Liver (tissue), 9 donors: ENCODE data around the gene TSPOAP1. TPM values are rescaled to one million over a fixed set of nuclear protein-coding genes. Genes with fewer than 3 reads are reported as not detected.
A peak's percentile ranks its signal among the peaks of the same experiment; 100 is the strongest.

ENCODE experiments used
- DNase-seq: peaks from one replicate; pipeline ENCODE4 v3.0.0-alpha.2; 2017; ENCODE audit warnings: low spot score
- H3K27ac ChIP-seq, 2 donors: one replicate each; pipeline ENCODE4 v1.7.0; 2013; ENCODE audit warnings: inconsistent platforms in 2 of 2, low read length in 2 of 2, control low read depth in 1 of 2, low read depth in 1 of 2, mild to moderate bottlenecking in 1 of 2
- H3K27me3 ChIP-seq, 4 donors: one replicate each; pipeline versions ENCODE4 v1.6.1 to v1.7.0; 2013; ENCODE audit warnings: low read length in 3 of 4, inconsistent platforms in 1 of 4, mild to moderate bottlenecking in 1 of 4, moderate library complexity in 1 of 4; ENCODE audit not compliant: control insufficient read depth in 4 of 4, insufficient read depth in 4 of 4
- H3K36me3 ChIP-seq, 4 donors: one replicate each; pipeline versions ENCODE4 v1.6.1 to v1.7.0; 2013; ENCODE audit warnings: low read length in 3 of 4, mild to moderate bottlenecking in 3 of 4, low read depth in 1 of 4, moderate library complexity in 1 of 4; ENCODE audit not compliant: control insufficient read depth in 4 of 4, insufficient read depth in 3 of 4
- H3K4me1 ChIP-seq, 4 donors: one replicate each; pipeline versions ENCODE4 v1.6.1 to v1.7.0; 2013; ENCODE audit warnings: low read length in 3 of 4, mild to moderate bottlenecking in 3 of 4, moderate library complexity in 1 of 4; ENCODE audit not compliant: control insufficient read depth in 4 of 4, insufficient read depth in 4 of 4
- H3K4me3 ChIP-seq, 3 donors: one replicate each; pipeline versions ENCODE4 v1.6.1 to v1.7.0; 2013; ENCODE audit warnings: low read length in 3 of 3, control low read depth in 1 of 3, low read depth in 1 of 3, mild to moderate bottlenecking in 1 of 3
- H3K9ac ChIP-seq, 2 donors: one replicate each; pipeline ENCODE4 v1.7.0; 2013; ENCODE audit warnings: low read length in 2 of 2, mild to moderate bottlenecking in 2 of 2, moderate library complexity in 2 of 2, control low read depth in 1 of 2, low read depth in 1 of 2
- H3K9me3 ChIP-seq, 4 donors: one replicate each; pipeline versions ENCODE4 v1.6.1 to v1.7.0; 2013; ENCODE audit warnings: low read length in 3 of 4; ENCODE audit not compliant: control insufficient read depth in 4 of 4
- GABPA ChIP-seq, 2 donors: IDR thresholded peaks in 1 of 2; conservative IDR thresholded peaks in 1 of 2; 2 replicates each; pipeline ENCODE4 v1.6.1; 2016; ENCODE audit warnings: antibody characterized with exemption in 2 of 2, mild to moderate bottlenecking in 1 of 2, moderate library complexity in 1 of 2
- HNF4A ChIP-seq, 2 donors: conservative IDR thresholded peaks; 2 replicates each; pipeline ENCODE4 v1.6.1; 2016; ENCODE audit warnings: antibody characterized with exemption in 2 of 2, mild to moderate bottlenecking in 2 of 2
- HNF4G ChIP-seq: IDR thresholded peaks from 2 replicates; pipeline ENCODE4 v1.6.1; 2016; ENCODE audit warnings: antibody characterized with exemption
- NR2F2 ChIP-seq: IDR thresholded peaks from 2 replicates; pipeline ENCODE4 v1.6.1; 2016; ENCODE audit warnings: antibody characterized with exemption
- RXRA ChIP-seq, 2 donors: IDR thresholded peaks; 2 replicates each; pipeline ENCODE4 v1.6.1; 2017 to 2018; ENCODE audit warnings: antibody characterized with exemption in 2 of 2, mild to moderate bottlenecking in 1 of 2
- SP1 ChIP-seq: IDR thresholded peaks from 2 replicates; pipeline ENCODE4 v1.6.1; 2018; ENCODE audit warnings: antibody characterized with exemption, mild to moderate bottlenecking
- TAF1 ChIP-seq: conservative IDR thresholded peaks from 2 replicates; pipeline ENCODE4 v1.6.1; 2016; ENCODE audit warnings: antibody characterized with exemption, mild to moderate bottlenecking
- YY1 ChIP-seq: IDR thresholded peaks from 2 replicates; pipeline ENCODE4 v1.6.1; 2016; ENCODE audit warnings: antibody characterized with exemption, mild to moderate bottlenecking
- whole genome bisulfite sequencing: extraction: QIAGEN DNeasy Blood & Tissue Kit; methylation state at CpG from one replicate; pipeline ENCODE4 v1.1.7; 2013; 5-methylcytosine and 5-hydroxymethylcytosine counted together
- polyA plus RNA-seq, 2 donors: library from polyadenylated mRNA; stranded (reverse) in 1 of 2; unstranded in 1 of 2; fragments of 200-250 nt in 1 of 2; fragments of >200 nt in 1 of 2; fragmentation: Nextera tagmentation in 1 of 2; extraction: Ambion mirVana in 1 of 2; gene quantifications; one replicate each; pipeline versions ENCODE4 v1.2.1 to v1.2.3, GENCODE V29; 2013 to 2015
- total RNA-seq, 2 donors: library from RNA; depleted of rRNA; stranded (reverse); fragments of >200 nt; gene quantifications; one replicate each; pipeline ENCODE4 v1.2.3, GENCODE V29; 2014
- TF ChIP-seq, protein P1 (sequence below): IDR thresholded peaks from 2 replicates; pipeline ENCODE4 v1.6.1; 2016; ENCODE audit warnings: antibody characterized with exemption
- TF ChIP-seq, protein P2 (sequence below): IDR thresholded peaks from 2 replicates; pipeline ENCODE4 v1.6.1; 2016; ENCODE audit warnings: antibody characterized with exemption
- TF ChIP-seq, protein P3 (sequence below): IDR thresholded peaks from 2 replicates; pipeline ENCODE4 v1.6.1; 2016; ENCODE audit warnings: antibody characterized with exemption
- TF ChIP-seq, protein P4 (sequence below): fragments of 150-350 bp; IDR thresholded peaks from 2 replicates; pipeline ENCODE4 v1.5.1; 2017; ENCODE audit warnings: improper control_type of control experiment, low read depth, low read length; ENCODE audit not compliant: missing input control
- donor health status: healthy.
- donor health status: healthy.
- donor health status: healthy.
- donor health status: healthy.
- donor health status: healthy.

The TSPOAP1 gene
- total and polyA plus RNA-seq, 4 donors, result 1.5 to 4.6 (median 2.6) TPM

DNA sequence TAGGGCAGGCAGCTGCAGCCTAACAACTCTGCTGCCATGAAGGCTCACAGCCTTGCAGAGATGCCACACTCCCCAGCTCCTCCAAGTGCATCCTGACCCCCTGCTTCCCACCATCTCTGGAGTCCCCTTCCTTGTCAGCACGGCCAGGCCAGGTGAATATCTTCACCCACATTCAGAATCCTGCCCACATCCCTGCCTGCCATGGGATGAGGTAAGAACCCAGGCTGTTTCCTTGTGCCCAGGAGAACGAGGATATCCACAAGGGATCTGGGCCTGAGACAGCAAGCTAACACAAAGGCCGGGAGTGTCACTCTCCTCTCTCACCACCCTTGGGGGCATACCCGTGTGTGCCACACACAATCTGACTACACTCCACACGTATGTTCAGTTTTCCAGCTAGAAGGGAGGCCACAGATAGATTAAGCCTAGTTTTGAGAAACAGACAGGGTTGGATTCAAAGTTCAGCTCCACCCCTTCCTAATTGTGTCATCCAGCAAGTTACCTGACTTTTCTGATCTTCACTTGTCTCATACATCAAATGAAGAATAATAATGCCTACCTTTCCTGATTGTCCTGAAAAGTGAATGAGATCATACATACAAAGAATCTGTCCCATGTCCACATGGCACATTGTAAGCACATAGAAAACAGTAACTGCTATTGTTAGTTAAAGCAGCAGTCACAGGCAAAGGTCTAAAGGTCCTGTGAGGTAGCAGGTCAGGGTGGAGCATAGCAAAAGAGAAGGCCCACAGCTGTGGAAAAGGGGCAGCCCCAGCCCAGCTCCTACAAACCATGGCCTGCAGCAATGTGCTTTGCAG, 40.8 kb upstream of the TSPOAP1 start (continued):
- TF ChIP-seq, protein P1, sequence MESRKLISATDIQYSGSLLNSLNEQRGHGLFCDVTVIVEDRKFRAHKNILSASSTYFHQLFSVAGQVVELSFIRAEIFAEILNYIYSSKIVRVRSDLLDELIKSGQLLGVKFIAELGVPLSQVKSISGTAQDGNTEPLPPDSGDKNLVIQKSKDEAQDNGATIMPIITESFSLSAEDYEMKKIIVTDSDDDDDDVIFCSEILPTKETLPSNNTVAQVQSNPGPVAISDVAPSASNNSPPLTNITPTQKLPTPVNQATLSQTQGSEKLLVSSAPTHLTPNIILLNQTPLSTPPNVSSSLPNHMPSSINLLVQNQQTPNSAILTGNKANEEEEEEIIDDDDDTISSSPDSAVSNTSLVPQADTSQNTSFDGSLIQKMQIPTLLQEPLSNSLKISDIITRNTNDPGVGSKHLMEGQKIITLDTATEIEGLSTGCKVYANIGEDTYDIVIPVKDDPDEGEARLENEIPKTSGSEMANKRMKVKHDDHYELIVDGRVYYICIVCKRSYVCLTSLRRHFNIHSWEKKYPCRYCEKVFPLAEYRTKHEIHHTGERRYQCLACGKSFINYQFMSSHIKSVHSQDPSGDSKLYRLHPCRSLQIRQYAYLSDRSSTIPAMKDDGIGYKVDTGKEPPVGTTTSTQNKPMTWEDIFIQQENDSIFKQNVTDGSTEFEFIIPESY, result no peak
- TF ChIP-seq, protein P2, sequence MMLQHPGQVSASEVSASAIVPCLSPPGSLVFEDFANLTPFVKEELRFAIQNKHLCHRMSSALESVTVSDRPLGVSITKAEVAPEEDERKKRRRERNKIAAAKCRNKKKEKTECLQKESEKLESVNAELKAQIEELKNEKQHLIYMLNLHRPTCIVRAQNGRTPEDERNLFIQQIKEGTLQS, result no peak
- TF ChIP-seq GABPA (IDR thresholded peaks at IDR 0.05 in 1 of 2, conservative IDR thresholded peaks at IDR 0.05 in 1 of 2) (peak in 1 of 2 donors; percentile 45), TAF1 (no peak)

DNA sequence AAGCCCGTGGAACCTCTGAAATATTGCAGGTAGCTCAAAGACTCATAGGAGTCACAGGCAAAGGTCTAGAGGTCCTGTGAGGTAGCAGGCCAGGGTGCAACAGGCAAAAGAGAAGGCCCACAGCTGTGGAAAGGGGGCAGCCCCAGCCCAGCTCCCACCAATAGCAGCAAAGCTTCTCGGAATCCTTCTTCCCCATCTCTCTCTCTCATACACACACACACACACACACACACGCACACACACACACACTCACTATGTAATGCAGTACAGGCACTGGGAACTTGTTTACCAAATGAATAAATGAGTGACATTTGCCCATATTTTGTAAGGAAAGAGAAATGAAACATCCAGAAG, 40.2 kb upstream of the TSPOAP1 start:
- no peaks in the 10 kb centered on the region for H3K36me3 ChIP-seq
- TF ChIP-seq, protein P2, result no peak
- TF ChIP-seq HNF4A (conservative IDR thresholded peaks at IDR 0.05), result no peak
- TF ChIP-seq HNF4G, result no peak
- TF ChIP-seq YY1, result no peak
- TF ChIP-seq, protein P3, sequence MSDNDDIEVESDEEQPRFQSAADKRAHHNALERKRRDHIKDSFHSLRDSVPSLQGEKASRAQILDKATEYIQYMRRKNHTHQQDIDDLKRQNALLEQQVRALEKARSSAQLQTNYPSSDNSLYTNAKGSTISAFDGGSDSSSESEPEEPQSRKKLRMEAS, result no peak
- TF ChIP-seq GABPA (IDR thresholded peaks at IDR 0.05 in 1 of 2, conservative IDR thresholded peaks at IDR 0.05 in 1 of 2), result no peak
- TF ChIP-seq RXRA (IDR thresholded peaks at IDR 0.05), result no peak
- no peak for TF ChIP-seq NR2F2
- no peak for TF ChIP-seq SP1
- H3K27me3 ChIP-seq, result no peaks in the 10 kb centered on the region
- no peaks in the 10 kb centered on the region for H3K9me3 ChIP-seq
- H3K9ac ChIP-seq, result no peak overlapping the region
- peaks cover 10 to 55% (median 41%) of the 10 kb centered on the region in 4 donors for H3K4me1 ChIP-seq
- H3K4me3 ChIP-seq, result no peak overlapping the region
- DNase-seq, result no peak
- peak overlapping the region; percentile 50 to 71 for H3K27ac ChIP-seq
- 70% methylated on average over 3 of the region's 3 CpGs for WGBS

DNA sequence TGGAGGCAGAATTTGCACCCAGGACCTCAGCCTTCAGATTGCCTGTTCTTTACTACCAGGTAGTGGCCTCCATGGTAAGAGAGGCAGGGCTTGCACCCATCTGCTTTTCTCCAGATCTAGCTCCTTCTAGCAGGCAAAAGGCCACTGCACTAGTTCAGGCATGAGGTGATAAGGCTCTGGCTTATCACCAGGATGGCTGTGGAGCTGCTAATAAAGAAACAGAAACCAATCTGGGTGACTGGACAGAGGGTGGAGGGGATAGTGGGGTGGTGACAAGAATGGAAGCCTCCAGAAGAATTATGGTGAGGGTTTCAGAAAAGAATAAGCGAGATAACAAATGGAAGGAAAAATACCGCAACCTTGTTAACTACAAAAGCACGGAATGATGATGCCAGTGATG, 38.9 kb upstream of the TSPOAP1 start:
- peaks cover 10 to 55% (median 41%) of the 10 kb centered on the region in 4 donors for H3K4me1 ChIP-seq
- no peak overlapping the region for H3K4me3 ChIP-seq
- no peak for DNase-seq
- TF ChIP-seq, protein P4, sequence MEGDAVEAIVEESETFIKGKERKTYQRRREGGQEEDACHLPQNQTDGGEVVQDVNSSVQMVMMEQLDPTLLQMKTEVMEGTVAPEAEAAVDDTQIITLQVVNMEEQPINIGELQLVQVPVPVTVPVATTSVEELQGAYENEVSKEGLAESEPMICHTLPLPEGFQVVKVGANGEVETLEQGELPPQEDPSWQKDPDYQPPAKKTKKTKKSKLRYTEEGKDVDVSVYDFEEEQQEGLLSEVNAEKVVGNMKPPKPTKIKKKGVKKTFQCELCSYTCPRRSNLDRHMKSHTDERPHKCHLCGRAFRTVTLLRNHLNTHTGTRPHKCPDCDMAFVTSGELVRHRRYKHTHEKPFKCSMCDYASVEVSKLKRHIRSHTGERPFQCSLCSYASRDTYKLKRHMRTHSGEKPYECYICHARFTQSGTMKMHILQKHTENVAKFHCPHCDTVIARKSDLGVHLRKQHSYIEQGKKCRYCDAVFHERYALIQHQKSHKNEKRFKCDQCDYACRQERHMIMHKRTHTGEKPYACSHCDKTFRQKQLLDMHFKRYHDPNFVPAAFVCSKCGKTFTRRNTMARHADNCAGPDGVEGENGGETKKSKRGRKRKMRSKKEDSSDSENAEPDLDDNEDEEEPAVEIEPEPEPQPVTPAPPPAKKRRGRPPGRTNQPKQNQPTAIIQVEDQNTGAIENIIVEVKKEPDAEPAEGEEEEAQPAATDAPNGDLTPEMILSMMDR, result no peak
- no peak for TF ChIP-seq TAF1
- no peak for TF ChIP-seq NR2F2
- TF ChIP-seq SP1, result no peak
- TF ChIP-seq, protein P1, result no peak
- TF ChIP-seq, protein P2, result no peak
- no peak for TF ChIP-seq HNF4A (conservative IDR thresholded peaks at IDR 0.05)
- no peak for TF ChIP-seq GABPA (IDR thresholded peaks at IDR 0.05 in 1 of 2, conservative IDR thresholded peaks at IDR 0.05 in 1 of 2)
- H3K27me3 ChIP-seq, result no peaks in the 10 kb centered on the region
- H3K9me3 ChIP-seq, result no peaks in the 10 kb centered on the region
- WGBS, result 91% methylated on average over 3 of the region's 3 CpGs
- no peak overlapping the region for H3K9ac ChIP-seq
- peaks cover 0 to 8% (median 3%) of the 10 kb centered on the region in 4 donors for H3K36me3 ChIP-seq
- H3K27ac ChIP-seq, result no peak overlapping the region
